Esophagus squamous epithelium (tissue), 5 donors: ENCODE data around the gene CPT1A. TPM values are rescaled to one million over a fixed set of nuclear protein-coding genes. Genes with fewer than 3 reads are reported as not detected.

ENCODE experiments used
- DNase-seq: peaks from one replicate; lab custom pipeline; 2025; lab: John Stamatoyannopoulos, UW
- H3K27ac ChIP-seq, 4 donors: fragments of 200-600 bp; sonication (generic); one replicate each; pipeline ENCODE4 v1.5.1; 2016 to 2019; ENCODE audit warnings: mild to moderate bottlenecking in 1 of 4
- H3K27me3 ChIP-seq, 4 donors: fragments of 200-600 bp; sonication (generic); 1 replicate in 3 of 4; 2 replicates in 1 of 4; pipeline versions ENCODE4 v1.5.1 to v1.6.0; 2017 to 2021; ENCODE audit warnings: antibody characterized with exemption in 1 of 4
- H3K36me3 ChIP-seq, 3 donors: fragments of 200-600 bp; sonication (generic); one replicate each; pipeline ENCODE4 v1.5.1; 2016 to 2019
- H3K4me1 ChIP-seq, 3 donors: fragments of 200-600 bp; sonication (generic); one replicate each; pipeline ENCODE4 v1.5.1; 2017 to 2019
- H3K4me3 ChIP-seq, 4 donors: fragments of 200-600 bp; sonication (generic); 1 replicate in 3 of 4; 2 replicates in 1 of 4; pipeline ENCODE4 v1.5.1; 2016 to 2019; ENCODE audit warnings: mild to moderate bottlenecking in 2 of 4, moderate library complexity in 1 of 4
- H3K9me3 ChIP-seq, 3 donors: fragments of 200-600 bp; sonication (generic); one replicate each; pipeline ENCODE4 v1.5.1; 2016 to 2019
- POLR2A ChIP-seq, 4 donors: fragments of 450-650 bp; IDR thresholded peaks; one replicate each; pipeline ENCODE4 v1.6.1; 2017; ENCODE audit warnings: antibody characterized with exemption in 4 of 4, mild to moderate bottlenecking in 4 of 4, moderate library complexity in 3 of 4
- WGBS, 2 donors: methylation state at CpG; one replicate each; pipeline ENCODE4 v1.1.5; 2018; 5-methylcytosine and 5-hydroxymethylcytosine counted together
- intact Hi-C: fragments of 100-400 bp; cut with DNase I; formaldehyde crosslinking; loops from one replicate; pipeline ENCODE4 v1.15.0; 2022
- total RNA-seq, 4 donors: library from RNA; depleted of rRNA; stranded (reverse); fragments of >200 nt; gene quantifications; one replicate each; pipeline ENCODE4 v1.1.0, GENCODE V29; 2016
- TF ChIP-seq, protein P1 (sequence below), 6 experiments: fragments of 450-650 bp in 4 of 6; fragments of 200-600 bp in 2 of 6; sonication (generic) in 2 of 6; IDR thresholded peaks; one replicate each; pipeline ENCODE4 v1.5.1; 2016 to 2019; ENCODE audit warnings: antibody characterized with exemption in 6 of 6, mild to moderate bottlenecking in 4 of 6, moderate library complexity in 4 of 6
- donor health status: DM: yes; HTN: yes; CAD: no.

Gene CPT1A
- total RNA-seq, 4 donors from 2014 or later = 14.7 to 56.1 (median 27.6) TPM

GRCh38 chr11:68852628-68853027, 10.9 kb upstream of the CPT1A start:
- no peaks in the 10 kb centered on the region for H3K36me3 ChIP-seq
- TF ChIP-seq, protein P1, sequence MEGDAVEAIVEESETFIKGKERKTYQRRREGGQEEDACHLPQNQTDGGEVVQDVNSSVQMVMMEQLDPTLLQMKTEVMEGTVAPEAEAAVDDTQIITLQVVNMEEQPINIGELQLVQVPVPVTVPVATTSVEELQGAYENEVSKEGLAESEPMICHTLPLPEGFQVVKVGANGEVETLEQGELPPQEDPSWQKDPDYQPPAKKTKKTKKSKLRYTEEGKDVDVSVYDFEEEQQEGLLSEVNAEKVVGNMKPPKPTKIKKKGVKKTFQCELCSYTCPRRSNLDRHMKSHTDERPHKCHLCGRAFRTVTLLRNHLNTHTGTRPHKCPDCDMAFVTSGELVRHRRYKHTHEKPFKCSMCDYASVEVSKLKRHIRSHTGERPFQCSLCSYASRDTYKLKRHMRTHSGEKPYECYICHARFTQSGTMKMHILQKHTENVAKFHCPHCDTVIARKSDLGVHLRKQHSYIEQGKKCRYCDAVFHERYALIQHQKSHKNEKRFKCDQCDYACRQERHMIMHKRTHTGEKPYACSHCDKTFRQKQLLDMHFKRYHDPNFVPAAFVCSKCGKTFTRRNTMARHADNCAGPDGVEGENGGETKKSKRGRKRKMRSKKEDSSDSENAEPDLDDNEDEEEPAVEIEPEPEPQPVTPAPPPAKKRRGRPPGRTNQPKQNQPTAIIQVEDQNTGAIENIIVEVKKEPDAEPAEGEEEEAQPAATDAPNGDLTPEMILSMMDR (IDR thresholded peaks at IDR 0.05) = no peak
- no peak for TF ChIP-seq POLR2A (IDR thresholded peaks at IDR 0.05)
- no peak overlapping the region for H3K4me3 ChIP-seq
- 71 to 82% methylated on average over 8 of the region's 8 CpGs for WGBS, 2 donors
- peaks cover 12 to 36% (median 19%) of the 10 kb centered on the region in 3 donors for H3K4me1 ChIP-seq
- no peak for DNase-seq
- peaks cover 0 to 38% (median 5%) of the 10 kb centered on the region in 4 donors for H3K27me3 ChIP-seq
- no peak overlapping the region for H3K27ac ChIP-seq
- intact Hi-C loops = no loop called here
- H3K9me3 ChIP-seq = no peaks in the 10 kb centered on the region

- no peak for TF ChIP-seq POLR2A (IDR thresholded peaks at IDR 0.05)
- TF ChIP-seq, protein P1 (IDR thresholded peaks at IDR 0.05) = no peak
- H3K27ac ChIP-seq = no peak overlapping the region
- intact Hi-C loops = no loop called here
- 77 to 93% methylated on average over 15 of the region's 15 CpGs for WGBS, 2 donors
- peaks cover 0 to 15% (median 0%) of the 10 kb centered on the region in 4 donors for H3K27me3 ChIP-seq
- no peak for DNase-seq
- H3K36me3 ChIP-seq = no peaks in the 10 kb centered on the region
- peaks cover 0 to 23% (median 5%) of the 10 kb centered on the region in 3 donors for H3K4me1 ChIP-seq
- no peaks in the 10 kb centered on the region for H3K9me3 ChIP-seq
- H3K4me3 ChIP-seq = no peak overlapping the region
Measured at GRCh38 chr11:68848429-68848828, 6.7 kb upstream of the CPT1A start.

DNA sequence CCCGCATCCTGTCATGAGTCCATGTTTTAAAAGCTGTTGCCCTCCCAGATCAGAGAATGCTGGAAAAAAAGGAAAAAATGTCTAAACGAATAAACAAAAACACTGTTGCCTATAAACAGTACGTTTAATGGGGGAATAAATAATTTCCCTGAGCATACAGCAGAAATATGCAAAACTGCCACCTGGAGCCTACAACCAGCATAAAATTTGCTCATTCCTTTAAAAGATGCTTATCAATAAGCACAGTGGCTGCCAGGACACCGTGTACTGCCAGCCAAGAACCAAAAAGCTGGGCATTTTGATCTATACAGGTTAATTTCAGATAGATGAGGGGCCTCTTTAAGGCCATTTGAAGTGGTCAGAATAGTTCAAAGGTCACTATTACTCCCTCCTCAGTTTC, 5.7 kb upstream of the CPT1A start:
- WGBS, 2 donors = 69 to 75% methylated on average over 4 of the region's 4 CpGs
- Histone ChIP-seq H3K36me3 (no peaks in the 10 kb centered on the region), H3K4me1 (peaks cover 7 to 33% (median 9%) of the 10 kb centered on the region in 3 donors), H3K27ac (no peak overlapping the region), H3K9me3 (no peaks in the 10 kb centered on the region), H3K4me3 (no peak overlapping the region), H3K27me3 (peaks cover 0 to 8% (median 0%) of the 10 kb centered on the region in 4 donors)
- intact Hi-C loops = no loop called here
- no peak for DNase-seq
- TF ChIP-seq, protein P1 (IDR thresholded peaks at IDR 0.05) = no peak
- no peak for TF ChIP-seq POLR2A (IDR thresholded peaks at IDR 0.05)

GRCh38 chr11:68845351-68846002, 3.8 kb upstream of the CPT1A start:
- 65 to 82% methylated on average over 18 of the region's 18 CpGs for WGBS, 2 donors
- peaks cover 12 to 49% (median 13%) of the 10 kb centered on the region in 3 donors for H3K4me1 ChIP-seq
- H3K9me3 ChIP-seq = no peaks in the 10 kb centered on the region
- TF ChIP-seq POLR2A (IDR thresholded peaks at IDR 0.05) = no peak
- TF ChIP-seq, protein P1 (IDR thresholded peaks at IDR 0.05) = no peak
- intact Hi-C loops = no loop called here
- no peak for DNase-seq
- H3K27ac ChIP-seq = peak overlapping the region in 1 of 4 donors; percentile 23
- H3K36me3 ChIP-seq = no peaks in the 10 kb centered on the region
- H3K4me3 ChIP-seq = no peak overlapping the region
- H3K27me3 ChIP-seq = no peaks in the 10 kb centered on the region

DNA sequence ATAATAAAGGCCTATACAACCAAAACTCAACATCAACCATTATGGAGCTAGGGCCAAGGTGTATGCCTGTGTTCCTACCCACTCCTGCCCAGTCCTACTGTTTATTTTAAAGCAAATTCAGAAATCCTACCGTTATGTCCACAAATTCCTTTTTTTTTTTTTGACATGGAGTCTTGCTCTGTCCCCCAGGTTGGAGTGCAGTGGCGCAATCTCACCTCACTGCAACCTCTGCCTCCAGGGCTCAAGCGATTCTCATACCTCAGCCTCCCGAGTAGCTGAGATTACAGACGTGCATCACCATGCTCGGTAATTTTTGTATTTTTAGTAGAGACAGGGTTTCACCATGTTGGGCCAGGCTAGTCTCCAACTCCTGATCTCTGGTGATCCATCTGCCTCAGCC, 3.1 kb upstream of the CPT1A start:
- H3K36me3 ChIP-seq = no peaks in the 10 kb centered on the region
- TF ChIP-seq POLR2A (IDR thresholded peaks at IDR 0.05) = no peak
- TF ChIP-seq, protein P1 (IDR thresholded peaks at IDR 0.05) = no peak
- intact Hi-C loops = no loop called here
- H3K4me3 ChIP-seq = no peak overlapping the region
- no peaks in the 10 kb centered on the region for H3K9me3 ChIP-seq
- WGBS, 2 donors = 67 to 78% methylated on average over 6 of the region's 6 CpGs
- peak overlapping the region in 1 of 4 donors; percentile 23 for H3K27ac ChIP-seq
- H3K4me1 ChIP-seq = peaks cover 16 to 56% (median 17%) of the 10 kb centered on the region in 3 donors
- no peak for DNase-seq
- no peaks in the 10 kb centered on the region for H3K27me3 ChIP-seq
